ENCODE data around the gene YY1.

YY1 gene

GRCh38 chr14:100298551-100299237 lies 59.8 kb downstream of the YY1 start:
- Histone ChIP-seq H3K4me3 (ENCODE audit: low read depth, low read length, poor library complexity, severe bottlenecking) (no peak overlapping the region), H3K9me2 (ENCODE audit: low read depth, low read length) (no peaks in the 10 kb centered on the region), H2AFZ (ENCODE audit: low read length) (no peak overlapping the region), H3K9ac (ENCODE audit: low read length) (no peak overlapping the region), H3K4me1 (ENCODE audit: insufficient read depth, low read length, severe bottlenecking) (peaks cover 14% of the 10 kb centered on the region), H4K20me1 (ENCODE audit: insufficient read depth, low read length) (no peaks in the 10 kb centered on the region), H3F3A (ENCODE audit: insufficient read depth, low read length) (no peaks in the 10 kb centered on the region), H3K36me3 (ENCODE audit: insufficient read depth, low read length) (no peaks in the 10 kb centered on the region), H3K79me2 (ENCODE audit: insufficient read depth, low read length) (no peaks in the 10 kb centered on the region), H3K9me3 (ENCODE audit: low read length) (no peaks in the 10 kb centered on the region), H3K4me2 (ENCODE audit: low read length) (no peak overlapping the region), H3K27me3 (ENCODE audit: insufficient read depth, low read length) (peaks cover 5% of the 10 kb centered on the region; the same call in 1 of the 2 replicates), H3K27ac (ENCODE audit: low read depth, low read length, poor library complexity, severe bottlenecking) (no peak overlapping the region)
- TF ChIP-seq EZH2 (IDR thresholded peaks at IDR 0.05; ENCODE audit: borderline replicate concordance, low read length) (no peak), CTCF (IDR thresholded peaks at IDR 0.05; ENCODE audit: low read length) (no peak)

- Histone ChIP-seq H3K4me2 (ENCODE audit: low read length) (no peak overlapping the region), H3K9me3 (ENCODE audit: low read length) (no peaks in the 10 kb centered on the region), H3K79me2 (ENCODE audit: insufficient read depth, low read length) (no peaks in the 10 kb centered on the region), H3K27me3 (ENCODE audit: insufficient read depth, low read length) (peaks cover 5% of the 10 kb centered on the region; the same call in 1 of the 2 replicates), H3F3A (ENCODE audit: insufficient read depth, low read length) (no peaks in the 10 kb centered on the region), H3K4me1 (ENCODE audit: insufficient read depth, low read length, severe bottlenecking) (peaks cover 14% of the 10 kb centered on the region), H4K20me1 (ENCODE audit: insufficient read depth, low read length) (no peaks in the 10 kb centered on the region), H3K27ac (ENCODE audit: low read depth, low read length, poor library complexity, severe bottlenecking) (no peak overlapping the region), H3K36me3 (ENCODE audit: insufficient read depth, low read length) (no peaks in the 10 kb centered on the region), H3K9me2 (ENCODE audit: low read depth, low read length) (no peaks in the 10 kb centered on the region), H3K9ac (ENCODE audit: low read length) (no peak overlapping the region), H3K4me3 (ENCODE audit: low read depth, low read length, poor library complexity, severe bottlenecking) (no peak overlapping the region), H2AFZ (ENCODE audit: low read length) (no peak overlapping the region)
- TF ChIP-seq EZH2 (IDR thresholded peaks at IDR 0.05; ENCODE audit: borderline replicate concordance, low read length) (no peak), CTCF (IDR thresholded peaks at IDR 0.05; ENCODE audit: low read length) (no peak)
These were observed 60.3 kb downstream of the YY1 start for GRCh38 chr14:100299238-100299560.

- no peak overlapping the region for H3K4me2 ChIP-seq (ENCODE audit: low read length)
- no peaks in the 10 kb centered on the region for H3K79me2 ChIP-seq (ENCODE audit: insufficient read depth, low read length)
- no peaks in the 10 kb centered on the region for H3F3A ChIP-seq (ENCODE audit: insufficient read depth, low read length)
- H3K9ac ChIP-seq (ENCODE audit: low read length), result no peak overlapping the region
- no peaks in the 10 kb centered on the region for H3K9me3 ChIP-seq (ENCODE audit: low read length)
- H3K36me3 ChIP-seq (ENCODE audit: insufficient read depth, low read length), result no peaks in the 10 kb centered on the region
- peaks cover 10% of the 10 kb centered on the region; the same call in 1 of the 2 replicates for H3K27me3 ChIP-seq (ENCODE audit: insufficient read depth, low read length)
- peaks cover 25% of the 10 kb centered on the region for H3K4me1 ChIP-seq (ENCODE audit: insufficient read depth, low read length, severe bottlenecking)
- H3K4me3 ChIP-seq (ENCODE audit: low read depth, low read length, poor library complexity, severe bottlenecking), result no peak overlapping the region
- TF ChIP-seq EZH2 (IDR thresholded peaks at IDR 0.05; ENCODE audit: borderline replicate concordance, low read length) (no peak), CTCF (IDR thresholded peaks at IDR 0.05; ENCODE audit: low read length) (no peak)
- H2AFZ ChIP-seq (ENCODE audit: low read length), result no peak overlapping the region
- H3K9me2 ChIP-seq (ENCODE audit: low read depth, low read length), result no peaks in the 10 kb centered on the region
- no peaks in the 10 kb centered on the region for H4K20me1 ChIP-seq (ENCODE audit: insufficient read depth, low read length)
- no peak overlapping the region for H3K27ac ChIP-seq (ENCODE audit: low read depth, low read length, poor library complexity, severe bottlenecking)
These were observed 63.7 kb downstream of the YY1 start for GRCh38 chr14:100302616-100303015.
